Transverse colon (tissue), 4 donors: ENCODE measurements around the gene PPCDC. TPM values are rescaled to one million over a fixed set of nuclear protein-coding genes. Genes with fewer than 3 reads are reported as not detected.
A peak's percentile ranks its signal among the peaks of the same experiment; 100 is the strongest.

Source experiments
- DNase-seq: peaks from one replicate; pipeline ENCODE4 v3.0.0-alpha.2; 2019
- H3K27ac ChIP-seq, 4 donors: fragments of 200-600 bp; sonication (generic); 2 replicates each; pipeline ENCODE4 v1.5.1; 2016 to 2018; ENCODE audit warnings: inconsistent platforms in 4 of 4
- H3K27me3 ChIP-seq: fragments of 200-600 bp; sonication (generic); 2 replicates; pipeline ENCODE4 v1.5.1; 2017; ENCODE audit warnings: inconsistent platforms
- H3K36me3 ChIP-seq, 4 donors: fragments of 200-600 bp; sonication (generic); 2 replicates each; pipeline ENCODE4 v1.5.1; 2017 to 2019; ENCODE audit warnings: inconsistent platforms in 4 of 4
- H3K4me1 ChIP-seq, 4 donors: fragments of 200-600 bp; sonication (generic); 2 replicates each; pipeline ENCODE4 v1.5.1; 2017 to 2020; ENCODE audit warnings: inconsistent platforms in 4 of 4
- H3K4me3 ChIP-seq, 4 donors: fragments of 200-600 bp; sonication (generic); 1 replicate in 1 of 4; 2 replicates in 3 of 4; pipeline versions ENCODE4 v1.5.1 to v1.6.1; 2017 to 2019; ENCODE audit warnings: inconsistent platforms in 4 of 4
- H3K9me3 ChIP-seq, 2 donors: fragments of 200-600 bp; sonication (generic); 2 replicates each; pipeline ENCODE4 v1.5.1; 2017 to 2019; ENCODE audit warnings: inconsistent platforms in 2 of 2
- CTCF ChIP-seq, 5 experiments: fragments of 200-600 bp in 3 of 5; fragments of 450-650 bp in 2 of 5; sonication (generic) in 3 of 5; IDR thresholded peaks; 1 replicate in 2 of 5; 2 replicates in 3 of 5; pipeline ENCODE4 v1.5.1; 2016 to 2017; ENCODE audit warnings: antibody characterized with exemption in 5 of 5, inconsistent platforms in 3 of 5, mild to moderate bottlenecking in 2 of 5, moderate library complexity in 1 of 5
- EP300 ChIP-seq: sonication (generic); formaldehyde crosslinking; IDR thresholded peaks from one replicate; pipeline ENCODE4 v1.6.1; 2017; ENCODE audit warnings: antibody characterized with exemption, low read depth
- POLR2A ChIP-seq: fragments of 450-650 bp; IDR thresholded peaks from one replicate; pipeline ENCODE4 v1.6.1; 2016; ENCODE audit warnings: antibody characterized with exemption, mild to moderate bottlenecking, moderate library complexity
- POLR2AphosphoS5 ChIP-seq, 3 donors: sonication (generic); formaldehyde crosslinking; IDR thresholded peaks; one replicate each; pipeline ENCODE4 v1.6.1; 2016; ENCODE audit warnings: antibody characterized with exemption in 3 of 3
- WGBS, 2 donors: methylation state at CpG; one replicate each; pipeline ENCODE4 v1.1.5; 2018; ENCODE audit warnings: low coverage in 1 of 2; 5-methylcytosine and 5-hydroxymethylcytosine counted together
- in situ Hi-C, 4 donors: fragments of 200-750 bp; cut with MboI; loops; one replicate each; pipeline versions ENCODE4 v1.15.0 to v1.15.1; 2017; ENCODE audit warnings: low sequenced_read_pairs in 3 of 4, low pct_ligation_motif_present in 1 of 4, low pct_unique_long_range_greater_than_20kb in 1 of 4
- intact Hi-C: fragments of 100-400 bp; cut with DNase I; formaldehyde crosslinking; loops from one replicate; pipeline ENCODE4 v1.15.1; 2023; ENCODE audit warnings: low total_unique reads
- total RNA-seq, 4 donors: library from RNA; depleted of rRNA; stranded (reverse); fragments of >200 nt; gene quantifications; one replicate each; pipeline ENCODE4 v1.1.0, GENCODE V29; 2016

Gene PPCDC
- total RNA-seq, 4 donors from 2014 or later = 5.2 to 54.5 (median 25.2) TPM

- Histone ChIP-seq H3K27me3 (no peaks in the 10 kb centered on the region), H3K27ac (peak overlapping the region in 1 of 4 donors; percentile 92), H3K4me1 (peaks cover 21 to 34% (median 25%) of the 10 kb centered on the region in 4 donors), H3K4me3 (no peak overlapping the region), H3K36me3 (no peaks in the 10 kb centered on the region), H3K9me3 (no peaks in the 10 kb centered on the region)
- TF ChIP-seq POLR2AphosphoS5 (IDR thresholded peaks at IDR 0.05) = no peak
- no peak for TF ChIP-seq CTCF (IDR thresholded peaks at IDR 0.05)
- TF ChIP-seq EP300 = no peak
- TF ChIP-seq POLR2A = no peak
- no peak for DNase-seq
- intact Hi-C loops = no loop called here
- in situ Hi-C loops = loop anchor here in 2 of 4 donors (5.0 to 10.0 kb wide), 2 partner anchors 179 to 182 kb away; partner anchors contain the start of gene C15orf39 (in 1 of the 2)
- WGBS, 2 donors = 60 to 79% methylated on average over 1 to 5 of the region's 5 CpGs
Observed at GRCh38 chr15:75025548-75026260, 2.3 kb downstream of the PPCDC start.

- WGBS, 2 donors = 61 to 91% methylated on average over 6 to 7 of the region's 7 CpGs
- no peaks in the 10 kb centered on the region for H3K27me3 ChIP-seq
- in situ Hi-C loops = loop anchor here in 2 of 4 donors (5.0 to 10.0 kb wide), 2 partner anchors 177 to 180 kb away; partner anchors contain the start of gene C15orf39 (in 1 of the 2)
- TF ChIP-seq CTCF (IDR thresholded peaks at IDR 0.05) (no peak), POLR2AphosphoS5 (IDR thresholded peaks at IDR 0.05) (no peak), EP300 (no peak), POLR2A (no peak)
- intact Hi-C loops = no loop called here
- peak; percentile 66 for DNase-seq
- peak overlapping the region in 1 of 4 donors; percentile 38 for H3K27ac ChIP-seq
- no peaks in the 10 kb centered on the region for H3K9me3 ChIP-seq
- peaks cover 21 to 47% (median 27%) of the 10 kb centered on the region in 4 donors for H3K4me1 ChIP-seq
- no peaks in the 10 kb centered on the region for H3K36me3 ChIP-seq
- no peak overlapping the region for H3K4me3 ChIP-seq
Observed at GRCh38 chr15:75027551-75027950, 4.2 kb downstream of the PPCDC start.

- in situ Hi-C loops = loop anchor here in 2 of 4 donors (5.0 to 10.0 kb wide), 2 partner anchors 176 to 178 kb away; partner anchors contain the start of gene C15orf39 (in 1 of the 2)
- WGBS, 2 donors = 50 to 77% methylated on average over 2 to 4 of the region's 4 CpGs
- no peak for TF ChIP-seq POLR2AphosphoS5 (IDR thresholded peaks at IDR 0.05)
Observed at GRCh38 chr15:75028991-75029377, 5.6 kb downstream of the PPCDC start.

GRCh38 chr15:75029378-75030022 is 6.1 kb downstream of the PPCDC start:
- Histone ChIP-seq H3K4me3 (no peak overlapping the region), H3K27ac (peak overlapping the region; percentile 36 to 71 (median 63)), H3K27me3 (no peaks in the 10 kb centered on the region), H3K4me1 (peaks cover 19 to 40% (median 22%) of the 10 kb centered on the region in 4 donors), H3K9me3 (no peaks in the 10 kb centered on the region), H3K36me3 (no peaks in the 10 kb centered on the region)
- DNase-seq = peak; percentile 95
- WGBS, 2 donors = 44% methylated on average over 11 of the region's 12 CpGs; no CpG with 5 or more reads in 1 of the 2 donors
- in situ Hi-C loops = loop anchor here (5.0 to 10.0 kb wide), 3 partner anchors 173 to 178 kb away; partner anchors contain the start of gene C15orf39 (in 3 of the 4)
- TF ChIP-seq POLR2A (no peak), EP300 (no peak), CTCF (IDR thresholded peaks at IDR 0.05) (peak; percentile 91 to 98 (median 93)), POLR2AphosphoS5 (IDR thresholded peaks at IDR 0.05) (peak in 2 of 3 donors; percentile 4 to 24)
- intact Hi-C loops = loop anchor here (2.0 kb wide), 1 partner anchor 175 kb away; no protein-coding TSS in a partner anchor

More at GRCh38 chr15:75028991-75029377, 5.6 kb downstream of the PPCDC start:
- no peaks in the 10 kb centered on the region for H3K9me3 ChIP-seq
- peak overlapping the region; percentile 36 to 71 (median 63) for H3K27ac ChIP-seq
- intact Hi-C loops = loop anchor here (2.0 kb wide), 1 partner anchor 176 kb away; no protein-coding TSS in a partner anchor
- H3K4me3 ChIP-seq = no peak overlapping the region
- H3K27me3 ChIP-seq = no peaks in the 10 kb centered on the region
- no peaks in the 10 kb centered on the region for H3K36me3 ChIP-seq
- peaks cover 21 to 46% (median 26%) of the 10 kb centered on the region in 4 donors for H3K4me1 ChIP-seq
- no peak for DNase-seq
